Activated CD8-positive, alpha-beta memory T cell treated with anti-CD3 and anti-CD28 coated beads, Interleukin-2, amount 10 ng/mL, durations not matched to agents 7 days and 5 days (primary cell): ENCODE measurements around the gene FTMT. TPM values are rescaled to one million over a fixed set of nuclear protein-coding genes. Genes with fewer than 3 reads are reported as not detected.

Experiments used
- ATAC-seq: fragments of 150-1000 bp; cut with Tn5 transposase; one replicate; pipeline ENCODE4 v1.10.0; 2021; ENCODE audit warnings: moderate library complexity
- CTCF ChIA-PET: fragments of 350-600 bp; sonication (Branson Sonifier 250); formaldehyde crosslinking; loops from one replicate; lab custom pipeline; 2021; ENCODE audit warnings: antibody characterized with exemption; lab: Charles Lee
- DNase-seq: peaks from one replicate; pipeline ENCODE4 v3.0.0-alpha.2; 2020
- H3K27ac Mint-ChIP-seq: one replicate; pipeline ENCODE4 v1.8.0; 2021; ENCODE audit warnings: mild to moderate bottlenecking, mixed read lengths
- H3K27me3 Mint-ChIP-seq: one replicate; pipeline ENCODE4 v1.8.0; 2021; ENCODE audit warnings: mixed read lengths
- H3K36me3 Mint-ChIP-seq: one replicate; pipeline ENCODE4 v1.8.0; 2021; ENCODE audit warnings: mild to moderate bottlenecking, mixed read lengths
- H3K4me1 Mint-ChIP-seq: one replicate; pipeline ENCODE4 v1.8.0; 2021; ENCODE audit warnings: mixed read lengths
- H3K4me3 Mint-ChIP-seq: one replicate; pipeline ENCODE4 v1.8.0; 2021; ENCODE audit warnings: mild to moderate bottlenecking, moderate library complexity, mixed read lengths
- H3K9me3 Mint-ChIP-seq: one replicate; pipeline ENCODE4 v1.8.0; 2022; ENCODE audit warnings: low read depth, mixed read lengths
- total RNA-seq, 2 experiments: library from RNA; stranded (reverse); gene quantifications; one replicate each; pipeline ENCODE4 v1.2.3, GENCODE V29; 2021

The FTMT gene
- total RNA-seq, 2 experiments from 2014 or later = not detected

- no peak overlapping the region for H3K27ac Mint-ChIP-seq
- DNase-seq (no peak), ATAC-seq (no peak)
- no peaks in the 10 kb centered on the region for H3K36me3 Mint-ChIP-seq
- CTCF ChIA-PET = no interaction called here
- H3K9me3 Mint-ChIP-seq = no peaks in the 10 kb centered on the region
- no peaks in the 10 kb centered on the region for H3K27me3 Mint-ChIP-seq
- no peak overlapping the region for H3K4me3 Mint-ChIP-seq
- H3K4me1 Mint-ChIP-seq = no peaks in the 10 kb centered on the region
Measured at GRCh38 chr5:121872856-121873255, 21.2 kb downstream of the FTMT start.

DNA sequence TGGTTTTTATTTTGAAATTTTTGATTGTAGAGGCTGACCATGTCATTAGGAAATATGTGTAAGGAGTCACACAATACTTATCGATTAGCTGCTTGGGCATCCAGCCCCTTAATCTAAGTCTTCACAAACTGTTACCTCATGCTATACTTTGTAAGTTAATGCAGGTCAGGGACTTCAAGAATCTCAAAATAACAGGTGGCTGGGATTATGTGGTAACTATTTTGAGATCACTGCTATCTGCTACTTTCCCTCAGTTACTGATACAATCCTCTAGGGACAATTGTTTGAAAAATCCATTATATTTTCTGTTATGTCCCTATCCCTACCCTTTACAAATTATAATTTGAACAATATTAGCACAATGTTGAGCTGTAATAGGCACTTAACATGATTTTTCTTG is 21.7 kb downstream of the FTMT start:
- Mint-ChIP-seq H3K4me1 (no peaks in the 10 kb centered on the region), H3K27ac (no peak overlapping the region), H3K36me3 (no peaks in the 10 kb centered on the region), H3K9me3 (no peaks in the 10 kb centered on the region), H3K27me3 (no peaks in the 10 kb centered on the region), H3K4me3 (no peak overlapping the region)
- DNase-seq (no peak), ATAC-seq (no peak)
- CTCF ChIA-PET = no interaction called here

GRCh38 chr5:121885630-121886029 is 33.9 kb downstream of the FTMT start:
- H3K27me3 Mint-ChIP-seq = no peaks in the 10 kb centered on the region
- no peaks in the 10 kb centered on the region for H3K9me3 Mint-ChIP-seq
- no peak overlapping the region for H3K4me3 Mint-ChIP-seq
- DNase-seq (no peak), ATAC-seq (no peak)
- CTCF ChIA-PET = no interaction called here
- H3K36me3 Mint-ChIP-seq = no peaks in the 10 kb centered on the region
- no peak overlapping the region for H3K27ac Mint-ChIP-seq
- no peaks in the 10 kb centered on the region for H3K4me1 Mint-ChIP-seq

DNA sequence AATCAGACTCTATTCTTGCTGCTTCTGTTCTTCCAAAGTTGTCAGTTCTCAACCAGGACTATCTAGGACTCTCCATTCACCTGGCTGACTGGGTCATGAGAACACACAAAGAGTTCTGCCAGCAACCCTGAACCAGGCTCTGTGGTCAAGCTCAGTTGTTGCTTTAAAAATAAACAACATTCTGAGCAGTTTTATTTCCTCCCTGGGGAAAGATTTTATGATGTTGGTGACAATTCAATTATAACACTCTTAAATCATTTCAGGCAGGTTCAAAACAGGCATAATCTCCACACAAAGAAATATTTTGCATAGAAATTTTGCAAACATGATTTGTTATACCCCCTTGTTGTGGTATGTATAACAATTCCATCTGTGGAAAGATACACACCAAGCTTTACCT is 36.0 kb downstream of the FTMT start:
- CTCF ChIA-PET = no interaction called here
- Mint-ChIP-seq H3K9me3 (no peaks in the 10 kb centered on the region), H3K27me3 (no peaks in the 10 kb centered on the region), H3K36me3 (no peaks in the 10 kb centered on the region), H3K4me3 (no peak overlapping the region), H3K4me1 (no peaks in the 10 kb centered on the region), H3K27ac (no peak overlapping the region)
- ATAC-seq = no peak
- DNase-seq = no peak

DNA sequence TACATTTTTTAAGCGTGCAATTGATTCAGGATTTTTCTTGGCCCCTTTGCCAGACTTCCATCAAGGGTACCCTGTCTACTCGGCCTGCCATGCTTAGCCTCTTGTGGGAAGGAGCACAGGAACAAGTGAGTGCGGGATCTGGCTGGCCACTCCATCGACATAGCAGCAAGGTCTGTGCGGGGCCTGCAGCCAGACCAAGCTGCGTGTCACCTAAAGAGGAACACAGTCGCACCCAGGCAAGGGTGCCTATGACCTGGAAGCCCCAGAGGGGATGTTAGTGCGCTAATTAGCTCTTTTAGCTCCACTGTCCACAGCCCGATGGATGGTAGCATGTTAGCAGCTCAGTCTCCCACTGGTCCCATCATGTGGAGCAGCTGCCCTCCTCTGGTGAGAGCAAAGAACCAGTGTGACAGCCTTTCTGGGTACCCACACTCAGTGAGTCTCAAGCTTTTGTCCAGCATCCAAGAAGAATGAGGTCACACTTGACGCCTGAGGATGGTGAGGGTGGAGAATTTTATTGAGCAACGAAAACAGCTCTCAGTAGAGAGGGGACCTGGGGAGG is 38.7 kb downstream of the FTMT start:
- Mint-ChIP-seq H3K27ac (no peak overlapping the region), H3K36me3 (no peaks in the 10 kb centered on the region), H3K27me3 (no peaks in the 10 kb centered on the region), H3K9me3 (no peaks in the 10 kb centered on the region), H3K4me1 (no peaks in the 10 kb centered on the region), H3K4me3 (no peak overlapping the region)
- no peak for ATAC-seq
- CTCF ChIA-PET = no interaction called here
- no peak for DNase-seq

- ATAC-seq = no peak
- no peaks in the 10 kb centered on the region for H3K27me3 Mint-ChIP-seq
- no peak for DNase-seq
- H3K9me3 Mint-ChIP-seq = no peaks in the 10 kb centered on the region
- CTCF ChIA-PET = no interaction called here
- H3K27ac Mint-ChIP-seq = no peak overlapping the region
- H3K36me3 Mint-ChIP-seq = no peaks in the 10 kb centered on the region
- no peaks in the 10 kb centered on the region for H3K4me1 Mint-ChIP-seq
- no peak overlapping the region for H3K4me3 Mint-ChIP-seq
Measured at GRCh38 chr5:121897341-121897740, 45.7 kb downstream of the FTMT start.

DNA sequence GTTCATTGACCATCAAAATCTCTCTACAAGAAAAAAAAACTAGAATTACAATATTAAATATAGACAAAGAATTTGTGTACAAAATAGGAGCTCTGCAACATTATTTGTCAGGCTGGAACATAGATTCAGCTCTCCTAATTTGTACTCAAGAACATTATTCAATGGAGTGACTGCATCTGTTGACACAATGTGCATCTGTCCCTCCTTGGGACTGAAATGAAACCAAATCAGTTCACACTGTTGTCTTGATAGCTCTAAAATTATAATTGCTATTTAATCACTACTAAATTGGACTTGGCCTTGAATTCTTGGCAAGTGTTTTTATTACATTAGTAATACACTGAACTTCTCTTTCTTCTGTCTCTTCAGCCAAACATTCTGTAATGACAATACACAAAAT is 47.7 kb downstream of the FTMT start:
- Mint-ChIP-seq H3K27me3 (no peaks in the 10 kb centered on the region), H3K4me3 (no peak overlapping the region), H3K36me3 (no peaks in the 10 kb centered on the region), H3K4me1 (no peaks in the 10 kb centered on the region), H3K9me3 (no peaks in the 10 kb centered on the region), H3K27ac (no peak overlapping the region)
- DNase-seq = no peak
- CTCF ChIA-PET = no interaction called here
- no peak for ATAC-seq

Other genes starting within 250 kb of the FTMT start
- 10 to 100 TPM in 1 of 2 experiments, 1 to 10 TPM in 1; 9.3 to 12.2 TPM for gene SRFBP1, start 110.1 kb downstream of the FTMT start, total RNA-seq
- not detected for gene LOX, start 226.4 kb downstream of the FTMT start, total RNA-seq